SH-SY5Y (cell line): Measurements from ENCODE around the gene AP2A1.

Experiments
- GATA2 ChIP-seq: IDR thresholded peaks from 2 replicates; pipeline ENCODE4 v1.6.1; 2011; ENCODE audit warnings: mild to moderate bottlenecking, low read depth, low read length
- GATA3 ChIP-seq: IDR thresholded peaks from 2 replicates; pipeline ENCODE4 v1.6.1; 2011; ENCODE audit warnings: low read depth, mild to moderate bottlenecking, low read length, moderate library complexity

- TF ChIP-seq GATA2 (no peak), GATA3 (no peak)
Observed at GRCh38 chr19:49830766-49831165, 64.0 kb downstream of the AP2A1 start.
